ENCODE results near the gene GIPC2.

DNA sequence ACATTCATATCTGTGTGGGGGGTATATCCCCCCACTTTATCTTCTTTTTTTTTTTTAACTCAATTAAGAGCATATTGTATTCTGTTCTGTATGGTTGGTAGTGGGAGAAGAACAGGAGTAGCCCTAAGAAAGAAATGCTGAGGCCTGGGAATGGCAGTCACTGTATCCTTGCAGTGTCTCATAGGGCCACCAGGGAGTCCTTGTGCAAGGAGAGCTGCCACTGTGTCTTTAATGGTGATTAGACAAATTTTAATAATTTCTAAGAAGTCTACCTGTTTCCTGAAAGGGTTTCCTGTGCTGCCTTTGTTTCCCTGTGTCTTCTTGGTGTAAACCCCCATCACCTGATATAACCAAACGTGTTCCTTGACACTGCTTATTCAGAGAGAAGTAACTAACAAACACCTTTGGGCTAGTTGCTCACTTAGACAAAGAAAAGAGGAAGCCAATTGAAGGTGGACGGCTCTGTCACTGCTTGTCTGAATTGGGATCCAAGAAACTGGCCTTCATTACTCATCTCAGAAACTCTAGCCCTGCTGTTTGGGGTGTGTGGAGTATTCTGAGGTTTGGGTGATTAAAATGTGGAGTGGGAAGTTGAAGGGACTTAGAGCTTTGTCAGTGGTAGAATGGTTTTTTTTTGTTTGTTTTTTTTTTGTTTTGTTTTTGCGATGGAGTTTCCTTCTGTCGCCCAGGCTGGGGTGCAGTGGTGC is 15.2 kb downstream of the GIPC2 start:
- TF ChIP-seq, protein P1, sequence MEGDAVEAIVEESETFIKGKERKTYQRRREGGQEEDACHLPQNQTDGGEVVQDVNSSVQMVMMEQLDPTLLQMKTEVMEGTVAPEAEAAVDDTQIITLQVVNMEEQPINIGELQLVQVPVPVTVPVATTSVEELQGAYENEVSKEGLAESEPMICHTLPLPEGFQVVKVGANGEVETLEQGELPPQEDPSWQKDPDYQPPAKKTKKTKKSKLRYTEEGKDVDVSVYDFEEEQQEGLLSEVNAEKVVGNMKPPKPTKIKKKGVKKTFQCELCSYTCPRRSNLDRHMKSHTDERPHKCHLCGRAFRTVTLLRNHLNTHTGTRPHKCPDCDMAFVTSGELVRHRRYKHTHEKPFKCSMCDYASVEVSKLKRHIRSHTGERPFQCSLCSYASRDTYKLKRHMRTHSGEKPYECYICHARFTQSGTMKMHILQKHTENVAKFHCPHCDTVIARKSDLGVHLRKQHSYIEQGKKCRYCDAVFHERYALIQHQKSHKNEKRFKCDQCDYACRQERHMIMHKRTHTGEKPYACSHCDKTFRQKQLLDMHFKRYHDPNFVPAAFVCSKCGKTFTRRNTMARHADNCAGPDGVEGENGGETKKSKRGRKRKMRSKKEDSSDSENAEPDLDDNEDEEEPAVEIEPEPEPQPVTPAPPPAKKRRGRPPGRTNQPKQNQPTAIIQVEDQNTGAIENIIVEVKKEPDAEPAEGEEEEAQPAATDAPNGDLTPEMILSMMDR (IDR thresholded peaks at IDR 0.05; ENCODE audit: extremely low read depth in 1 of 2, insufficient read depth in 1 of 2, low read depth in 1 of 2, low read length in 2 of 2) = no peak
- TF ChIP-seq POLR2A (IDR thresholded peaks at IDR 0.05; ENCODE audit: low read depth, low read length) = no peak
- no peak for TF ChIP-seq POLR2AphosphoS5 (IDR thresholded peaks at IDR 0.05; ENCODE audit: insufficient read depth, low read depth, low read length)
- TF ChIP-seq EZH2 (IDR thresholded peaks at IDR 0.05; ENCODE audit: borderline replicate concordance, low read depth, low read length, severe bottlenecking) = no peak
